Kidney tubule cell (primary cell): ENCODE measurements around the gene ZNF714.
"Not testable (repeated sequence)": the region's sequence is repeated elsewhere in the genome, so short reads cannot be mapped to it uniquely, and the experiment has no call there.

ENCODE experiments used
- DNase-seq: peaks from one replicate; pipeline ENCODE4 v3.0.0-alpha.2; 2018; ENCODE audit warnings: low spot score

The ZNF714 gene

DNA sequence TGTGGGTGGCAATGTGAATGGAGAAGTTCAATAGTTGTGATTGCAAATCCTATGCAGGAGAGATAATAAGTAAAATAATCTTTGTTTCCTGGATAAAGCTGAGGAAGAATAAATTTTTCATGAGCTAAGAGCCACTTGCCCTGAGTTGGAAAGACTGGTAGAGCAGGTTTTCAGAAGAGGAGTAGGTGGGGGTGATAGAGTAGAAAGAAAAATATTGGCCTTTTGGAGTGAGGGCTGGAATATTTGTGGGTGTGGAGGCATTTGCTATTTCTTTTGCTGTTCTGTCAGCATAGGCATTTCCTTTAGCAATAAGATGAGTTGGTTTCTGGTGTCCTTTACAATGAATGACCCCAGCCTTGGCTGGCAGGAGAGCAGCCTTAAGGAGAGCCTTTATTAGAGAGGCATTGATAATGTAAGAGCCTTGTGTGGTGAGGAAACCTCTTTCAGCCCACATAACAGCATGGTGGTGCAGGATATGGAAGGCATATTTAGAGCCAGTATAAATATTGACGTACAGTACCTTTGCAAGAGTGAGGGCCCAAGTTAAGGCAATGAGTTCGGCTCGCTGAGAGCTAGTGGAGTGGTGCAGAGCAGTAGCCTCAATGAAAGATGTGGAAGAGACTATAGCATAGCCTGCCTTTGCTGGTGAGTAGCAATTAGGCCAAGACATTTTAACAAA lies 48.2 kb downstream of the ZNF714 start:
- DNase-seq = peak; percentile 19

DNA sequence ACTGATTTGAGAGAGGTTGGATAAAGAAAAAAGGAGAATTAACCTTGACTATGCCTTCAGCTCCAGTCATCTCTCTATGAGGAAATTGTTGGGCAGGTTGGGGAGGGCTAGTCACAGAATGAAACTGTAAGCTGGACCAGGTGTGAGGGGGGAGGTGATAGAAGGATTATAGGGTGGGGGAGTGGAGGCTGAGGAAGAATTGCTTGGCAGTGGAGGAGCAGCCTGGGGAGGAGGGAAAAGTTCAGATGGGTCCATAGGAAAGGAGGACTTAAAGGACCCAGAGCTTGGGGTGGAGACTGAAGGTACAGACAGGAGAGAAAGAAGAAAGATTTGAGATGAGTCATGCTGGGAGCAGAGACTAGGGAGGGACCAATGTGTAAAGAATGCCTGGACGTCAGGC lies 51.6 kb downstream of the ZNF714 start:
- no peak for DNase-seq

- DNase-seq = no peak
Measured at GRCh38 chr19:21134934-21135366, 52.9 kb downstream of the ZNF714 start.

DNA sequence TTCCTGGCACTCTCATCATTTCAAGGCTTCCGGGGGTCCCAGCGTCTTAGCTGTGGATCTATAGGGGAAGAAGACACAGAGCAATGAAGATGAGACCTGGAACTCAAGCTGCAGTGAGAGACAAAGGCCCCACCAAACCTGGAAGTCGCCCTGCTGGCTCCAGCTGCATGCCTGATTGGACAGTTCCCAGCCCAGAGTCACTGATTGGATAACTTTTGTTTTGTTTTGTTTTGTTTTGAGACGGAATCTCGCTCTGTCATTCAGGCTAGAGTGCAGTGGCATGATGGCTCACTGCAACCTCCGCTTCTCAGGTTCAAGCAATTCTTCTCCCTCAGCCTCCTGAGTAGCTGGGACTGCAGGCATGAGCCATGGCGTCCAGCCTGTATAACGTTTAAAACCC lies 53.4 kb downstream of the ZNF714 start:
- DNase-seq = no peak

DNA sequence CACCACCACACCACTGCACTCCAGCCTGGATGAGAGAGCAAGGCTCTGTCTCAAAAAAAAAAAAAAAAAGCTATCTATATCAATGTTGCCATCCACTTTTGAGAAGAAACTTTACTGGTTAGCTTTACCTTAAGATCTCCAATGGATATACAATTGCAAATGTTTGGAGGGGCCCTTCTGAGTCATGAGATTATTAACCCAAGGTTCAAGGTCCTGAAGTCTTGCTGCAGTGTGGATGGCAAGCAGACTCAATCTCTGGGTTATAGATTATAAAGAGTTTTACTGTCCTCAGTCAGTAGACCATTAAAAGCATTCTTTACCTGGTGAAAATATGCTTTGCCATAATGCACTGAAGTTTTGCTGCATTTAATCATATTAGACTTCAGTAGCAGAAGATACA lies 56.1 kb downstream of the ZNF714 start:
- no peak for DNase-seq

GRCh38 chr19:21141006-21141405 lies 59.0 kb downstream of the ZNF714 start:
- not testable (repeated sequence) for DNase-seq

DNA sequence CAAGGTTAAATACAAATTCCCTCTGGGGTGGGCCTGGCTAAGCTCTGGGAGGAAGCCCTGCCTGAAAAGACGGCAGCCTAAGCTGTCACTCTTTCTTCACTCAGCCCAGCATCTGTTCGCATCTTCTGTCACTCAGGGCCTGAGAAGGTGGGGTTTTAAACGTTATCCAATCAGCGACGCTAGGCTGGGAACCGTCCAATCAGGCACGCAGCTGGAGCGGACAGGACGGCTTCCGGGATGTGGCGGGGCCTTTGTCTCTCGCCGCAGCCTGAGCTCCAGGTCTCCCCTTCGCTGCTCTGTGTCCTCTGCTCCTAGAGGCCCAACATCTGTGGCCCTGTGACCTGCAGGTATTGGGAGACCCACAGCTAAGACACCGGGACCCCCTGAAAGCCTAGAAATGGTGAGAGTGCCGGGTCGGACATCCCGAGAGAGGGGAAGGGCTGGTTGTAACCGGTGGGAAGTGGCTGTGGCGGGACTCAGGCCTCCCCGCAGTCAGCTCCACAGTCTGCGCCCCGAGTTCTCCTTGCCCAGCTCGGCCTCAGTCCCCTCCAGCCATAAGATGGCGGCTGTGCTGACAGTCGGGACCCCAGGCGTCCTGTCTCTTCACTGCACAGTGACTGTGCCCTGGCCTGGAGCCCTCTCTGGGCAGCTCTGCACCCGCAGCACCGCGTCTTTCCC lies 59.9 kb downstream of the ZNF714 start, which contains the start of gene ZNF431:
TSS of gene ZNF431 (plus strand) at position 254 of the 678 bp plus-strand sequence. CDS start at position 398, 144 bp downstream.
- peak; percentile 96 for DNase-seq

DNA sequence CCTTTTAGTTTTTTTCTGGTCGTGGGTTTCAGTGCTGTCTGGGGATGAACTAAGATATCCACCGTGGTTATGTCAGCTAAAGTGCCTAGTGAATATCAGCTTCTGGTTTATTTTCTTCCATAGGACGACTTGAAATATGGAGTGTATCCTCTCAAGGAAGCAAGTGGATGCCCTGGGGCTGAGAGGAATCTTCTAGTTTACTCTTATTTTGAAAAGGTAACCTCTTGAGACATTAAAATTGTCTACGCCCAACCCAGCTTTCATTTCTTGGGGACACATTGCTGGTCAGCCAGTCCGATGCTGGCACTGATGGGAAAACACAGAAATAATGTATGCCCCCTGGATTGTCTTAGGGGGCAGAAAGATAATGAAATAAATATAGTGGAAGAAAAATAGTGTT lies 61.4 kb downstream of the ZNF714 start:
- no peak for DNase-seq

GRCh38 chr19:21143854-21144253 lies 61.9 kb downstream of the ZNF714 start:
- peak; percentile 61 for DNase-seq

- no peak for DNase-seq
Measured at GRCh38 chr19:21147540-21147939, 65.5 kb downstream of the ZNF714 start.

DNA sequence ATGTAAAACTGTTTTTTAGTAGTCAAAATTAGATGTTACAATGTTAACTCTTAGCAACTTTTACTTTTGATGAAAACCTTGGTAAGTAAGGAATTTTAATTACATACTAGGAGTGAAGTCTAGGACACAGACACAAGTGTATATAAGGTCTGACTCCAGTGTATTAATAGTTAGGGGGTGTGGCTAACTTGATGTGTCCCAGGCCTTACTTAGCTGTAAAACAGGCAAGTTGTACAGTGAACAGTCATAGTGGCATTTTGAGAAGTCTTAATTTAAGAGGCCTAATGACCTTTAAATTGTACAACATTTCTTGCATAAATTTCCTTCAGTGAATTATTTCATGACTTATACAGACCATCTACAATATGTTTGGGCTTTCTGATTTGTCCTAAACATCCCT lies 66.7 kb downstream of the ZNF714 start:
- no peak for DNase-seq

GRCh38 chr19:21149877-21150276 lies 67.9 kb downstream of the ZNF714 start:
- DNase-seq = no peak

GRCh38 chr19:21151460-21151859 lies 69.5 kb downstream of the ZNF714 start:
- DNase-seq = no peak

- peak; percentile 32 for DNase-seq
Measured at GRCh38 chr19:21158523-21159135, 76.6 kb downstream of the ZNF714 start.

DNA sequence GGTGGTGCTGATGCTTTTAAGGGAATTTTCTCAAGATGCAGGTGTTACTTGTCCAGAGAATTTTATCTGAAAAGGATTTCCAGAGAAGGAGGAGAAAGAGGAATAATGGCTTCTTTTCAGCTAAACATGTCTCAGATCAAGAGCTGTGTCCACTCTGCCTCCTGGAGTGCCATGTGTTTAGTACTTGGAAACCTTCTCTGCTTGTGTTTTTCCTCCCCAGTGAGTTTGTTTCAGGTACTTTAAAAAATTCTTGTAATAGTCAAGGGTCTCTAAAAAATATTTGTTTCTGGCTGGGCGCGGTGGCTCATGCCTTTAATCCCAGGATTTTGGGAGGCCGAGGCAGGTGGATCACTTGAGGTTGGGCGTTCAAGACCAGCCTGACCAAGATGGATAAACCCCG lies 82.5 kb downstream of the ZNF714 start:
- no peak for DNase-seq

DNA sequence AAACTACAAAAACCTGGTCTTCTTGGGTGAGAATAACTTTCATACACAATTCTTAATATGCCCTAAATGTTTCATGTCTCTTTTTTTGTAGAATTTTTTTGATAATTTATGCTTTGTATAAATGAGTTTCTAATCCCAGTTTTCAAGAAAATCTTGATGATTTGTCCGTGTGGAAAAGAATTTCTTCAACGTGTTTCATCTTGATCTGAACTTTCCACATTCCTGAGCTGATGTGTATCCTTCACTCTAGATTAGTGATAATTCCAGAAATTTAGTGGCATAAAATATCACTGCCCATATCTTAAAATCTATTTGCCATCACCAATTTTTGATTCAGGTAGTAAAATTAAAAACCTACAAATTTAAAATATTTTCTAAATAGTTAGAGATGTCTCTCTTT lies 84.4 kb downstream of the ZNF714 start:
- no peak for DNase-seq
